ENCODE measurements around the gene TMEM134. TPM values are rescaled to one million over a fixed set of nuclear protein-coding genes. Genes with fewer than 3 reads are reported as not detected.

Gene TMEM134
- total and polyA plus RNA-seq, 7 donors = 54.6 to 137 (median 96.1) TPM

GRCh38 chr11:67451658-67451976 is 17.4 kb downstream of the TMEM134 start:
- intact Hi-C loops (cut with DNase I) = no loop called here
- TF ChIP-seq EP300 (IDR thresholded peaks at IDR 0.05) (no peak), POLR2AphosphoS5 (IDR thresholded peaks at IDR 0.05) (no peak), POLR2A (IDR thresholded peaks at IDR 0.05) (no peak), CTCF (IDR thresholded peaks at IDR 0.05) (no peak)

GRCh38 chr11:67450796-67451657 is 18.0 kb downstream of the TMEM134 start:
- Histone ChIP-seq H3K27ac (no peak overlapping the region), H3K27me3 (no peaks in the 10 kb centered on the region), H3K36me3 (no peaks in the 10 kb centered on the region), H3K4me1 (no peaks in the 10 kb centered on the region), H3K9me3 (no peaks in the 10 kb centered on the region), H3K4me3 (no peak overlapping the region)
- no peak for DNase-seq
- TF ChIP-seq CTCF (IDR thresholded peaks at IDR 0.05) (no peak), POLR2A (IDR thresholded peaks at IDR 0.05) (no peak), POLR2AphosphoS5 (IDR thresholded peaks at IDR 0.05) (no peak), EP300 (IDR thresholded peaks at IDR 0.05) (no peak)
- 91 to 93% methylated on average over 25 of the region's 25 CpGs for WGBS, 2 donors
- intact Hi-C loops (cut with DNase I) = no loop called here

More at GRCh38 chr11:67451658-67451976, 17.4 kb downstream of the TMEM134 start:
- H3K4me3 ChIP-seq = no peak overlapping the region
- no peaks in the 10 kb centered on the region for H3K4me1 ChIP-seq
- no peaks in the 10 kb centered on the region for H3K36me3 ChIP-seq
- WGBS, 2 donors = 92 to 95% methylated on average over 14 of the region's 14 CpGs
- no peaks in the 10 kb centered on the region for H3K27me3 ChIP-seq
- peak overlapping the region in 1 of 4 donors; percentile 29 for H3K27ac ChIP-seq
- DNase-seq = no peak
- H3K9me3 ChIP-seq = no peaks in the 10 kb centered on the region

- H3K27me3 ChIP-seq = no peaks in the 10 kb centered on the region
- TF ChIP-seq CTCF (IDR thresholded peaks at IDR 0.05) (no peak), POLR2AphosphoS5 (IDR thresholded peaks at IDR 0.05) (no peak)
- no peak for DNase-seq
- no peak overlapping the region for H3K27ac ChIP-seq
- whole genome bisulfite sequencing, 2 donors = 43 to 64% methylated on average over 9 of the region's 9 CpGs
- peaks cover 0 to 3% (median 1%) of the 10 kb centered on the region in 4 donors for H3K4me1 ChIP-seq
- no peaks in the 10 kb centered on the region for H3K36me3 ChIP-seq
- intact Hi-C loops (cut with DNase I) = no loop called here
- no peaks in the 10 kb centered on the region for H3K9me3 ChIP-seq
- no peak overlapping the region for H3K4me3 ChIP-seq
These were observed 19.8 kb downstream of the TMEM134 start for GRCh38 chr11:67449116-67449844.

- TF ChIP-seq EP300 (IDR thresholded peaks at IDR 0.05) = no peak
- no peak for TF ChIP-seq POLR2A (IDR thresholded peaks at IDR 0.05)
- no peak for TF ChIP-seq CTCF (IDR thresholded peaks at IDR 0.05)
- H3K27me3 ChIP-seq = no peaks in the 10 kb centered on the region
- DNase-seq = no peak
- peaks cover 0 to 9% (median 3%) of the 10 kb centered on the region in 4 donors for H3K4me1 ChIP-seq
- H3K4me3 ChIP-seq = no peak overlapping the region
- intact Hi-C loops (cut with DNase I) = no loop called here
- H3K27ac ChIP-seq = no peak overlapping the region
- no peaks in the 10 kb centered on the region for H3K36me3 ChIP-seq
- no peaks in the 10 kb centered on the region for H3K9me3 ChIP-seq
- 90 to 96% methylated on average over 7 of the region's 7 CpGs for WGBS, 2 donors
These were observed 20.8 kb downstream of the TMEM134 start for GRCh38 chr11:67448220-67448609.

All from sigmoid colon (tissue), 7 donors.